T-cell (primary cell): ENCODE measurements around the gene TRPM3. TPM values are rescaled to one million over a fixed set of nuclear protein-coding genes. Genes with fewer than 3 reads are reported as not detected.

Experiments
- ATAC-seq, 4 experiments: fragments of 200-7000 bp in 3 of 4; fragments of 150-1000 bp in 1 of 4; cut with Tn5 transposase; replicated peaks in 1 of 4; 1 replicate in 3 of 4; 2 replicates in 1 of 4; pipeline ENCODE4 v1.10.0; 2021; ENCODE audit warnings: moderate library complexity in 3 of 4, mild to moderate bottlenecking in 2 of 4, moderate number of reproducible peaks in 1 of 4
- CTCF ChIA-PET, 2 donors: fragments of 300-600 bp; sonication (Branson Sonifier 250); formaldehyde crosslinking; loops; one replicate each; lab custom pipeline; 2022; ENCODE audit warnings: antibody characterized with exemption in 2 of 2; lab: Charles Lee
- POLR2A ChIA-PET, 2 donors: fragments of 300-600 bp; sonication (Branson Sonifier 250); formaldehyde crosslinking; loops; one replicate each; lab custom pipeline; 2022; ENCODE audit warnings: antibody characterized with exemption in 2 of 2; lab: Charles Lee
- DNase-seq, 35 experiments: peaks; one replicate each; pipeline versions ENCODE4 v3.0.0 to v3.0.0-alpha.2; 2013 to 2023
- H3K27ac ChIP-seq: one replicate; pipeline ENCODE4 v1.5.1; 2013; ENCODE audit warnings: low read length
- H3K27me3 ChIP-seq, 2 experiments: replicated peaks in 1 of 2; 1 replicate in 1 of 2; 2 replicates in 1 of 2; pipeline versions ENCODE4 v1.6.1 to v1.7.0; 2013; ENCODE audit warnings: low read length in 1 of 2, mixed read lengths in 1 of 2; ENCODE audit not compliant: control insufficient read depth in 2 of 2, insufficient read depth in 2 of 2; ENCODE audit errors: extremely low read depth in 1 of 2
- H3K36me3 ChIP-seq, 2 donors: 1 replicate in 1 of 2; 2 replicates in 1 of 2; pipeline versions ENCODE4 v1.6.1 to v1.7.0; 2013; ENCODE audit warnings: low read length in 1 of 2; ENCODE audit not compliant: control insufficient read depth in 2 of 2, insufficient read depth in 1 of 2; ENCODE audit errors: extremely low read depth in 1 of 2
- H3K4me1 ChIP-seq, 2 experiments: 1 replicate in 1 of 2; 2 replicates in 1 of 2; pipeline versions ENCODE4 v1.6.1 to v1.7.0; 2013; ENCODE audit warnings: low read length in 2 of 2, mixed read lengths in 1 of 2; ENCODE audit not compliant: insufficient read depth in 2 of 2, control insufficient read depth in 1 of 2; ENCODE audit errors: extremely low read depth in 1 of 2
- H3K4me3 ChIP-seq, 2 donors: 1 replicate in 1 of 2; 2 replicates in 1 of 2; pipeline versions ENCODE4 v1.5.1 to v1.7.0; 2013; ENCODE audit warnings: mild to moderate bottlenecking in 2 of 2, low read length in 1 of 2, moderate library complexity in 1 of 2; ENCODE audit not compliant: control insufficient read depth in 1 of 2; ENCODE audit errors: extremely low read depth in 1 of 2
- H3K9me3 ChIP-seq: 2 replicates; pipeline ENCODE4 v1.7.0; 2013
- H3K27ac Mint-ChIP-seq, 2 donors: one replicate each; pipeline ENCODE4 v1.8.0; 2020 to 2021; ENCODE audit warnings: mild to moderate bottlenecking in 2 of 2, mixed read lengths in 2 of 2
- H3K27me3 Mint-ChIP-seq, 2 donors: one replicate each; pipeline ENCODE4 v1.8.0; 2021 to 2022; ENCODE audit warnings: mixed read lengths in 2 of 2
- H3K36me3 Mint-ChIP-seq: one replicate; pipeline ENCODE4 v1.8.0; 2021; ENCODE audit warnings: mixed read lengths
- H3K4me1 Mint-ChIP-seq, 3 donors: one replicate each; pipeline ENCODE4 v1.8.0; 2020 to 2022; ENCODE audit warnings: mixed read lengths in 3 of 3, mild to moderate bottlenecking in 1 of 3
- H3K4me3 Mint-ChIP-seq, 3 donors: one replicate each; pipeline ENCODE4 v1.8.0; 2020 to 2022; ENCODE audit warnings: mild to moderate bottlenecking in 3 of 3, mixed read lengths in 3 of 3, moderate library complexity in 3 of 3
- H3K9me3 Mint-ChIP-seq, 3 donors: one replicate each; pipeline ENCODE4 v1.8.0; 2020 to 2022; ENCODE audit warnings: mixed read lengths in 3 of 3
- WGBS: methylation state at CpG from one replicate; pipeline ENCODE4 v1.1.5; 2013; ENCODE audit warnings: missing lambda C conversion rate; ENCODE audit not compliant: insufficient coverage; 5-methylcytosine and 5-hydroxymethylcytosine counted together
- total RNA-seq, 35 experiments: library from RNA in 6 of 35; stranded (reverse) in 6 of 35; fragments of 120-200 nt in 1 of 35; gene quantifications; one replicate each; pipeline versions ENCODE4 v1.2.1 to v1.2.4 and lab custom pipeline; 2013 to 2026

Gene TRPM3
- total RNA-seq, 5 donors from 2014 or later (not counting 1 experiment from before 2014, with no cell fraction given), result not detected

DNA sequence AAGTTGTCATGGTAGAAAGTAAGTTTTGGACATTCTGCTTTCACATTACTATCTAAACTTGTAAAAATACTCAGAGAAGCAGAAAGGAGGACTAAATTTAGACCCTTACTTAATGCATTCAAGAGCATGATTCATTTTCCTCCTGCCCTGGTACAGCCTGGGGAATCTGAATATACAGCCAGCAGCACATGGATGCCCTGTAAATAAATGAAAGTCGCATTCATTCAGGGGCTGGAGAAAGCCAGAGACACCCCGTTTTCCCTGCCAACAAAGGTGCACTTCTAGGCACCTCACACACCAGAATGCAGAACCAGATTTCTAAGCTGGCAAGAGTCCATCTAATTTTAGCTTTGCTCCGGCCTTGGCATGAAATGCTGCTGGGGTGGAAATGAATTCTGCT lies 534.2 kb downstream of the TRPM3 start:
- no peaks in the 10 kb centered on the region for H3K4me1 Mint-ChIP-seq
- DNase-seq, result no peak
- Histone ChIP-seq H3K36me3 (no peaks in the 10 kb centered on the region), H3K9me3 (no peaks in the 10 kb centered on the region), H3K4me3 (no peak overlapping the region), H3K4me1 (no peaks in the 10 kb centered on the region), H3K27ac (no peak overlapping the region), H3K27me3 (peaks cover 0 to 3% of the 10 kb centered on the region in 2 experiments)
- ATAC-seq, result no peak
- H3K9me3 Mint-ChIP-seq, result no peaks in the 10 kb centered on the region
- H3K36me3 Mint-ChIP-seq, result no peaks in the 10 kb centered on the region
- H3K27ac Mint-ChIP-seq, result no peak overlapping the region
- peaks cover 0 to 3% of the 10 kb centered on the region in 2 donors for H3K27me3 Mint-ChIP-seq
- CTCF ChIA-PET, result no interaction called here
- WGBS, result 63% methylated on average over 2 of the region's 3 CpGs
- H3K4me3 Mint-ChIP-seq, result no peak overlapping the region
- POLR2A ChIA-PET, result no interaction called here

GRCh38 chr9:70586476-70586875 lies 534.9 kb downstream of the TRPM3 start:
- ChIA-PET CTCF (interaction anchor here in 1 of 2 donors (1.2 to 1.3 kb wide), 2 partner anchors 14 to 16 kb away, joined by 3 to 5 read pairs; no protein-coding TSS in a partner anchor), POLR2A (no interaction called here)
- no peak for DNase-seq
- Histone ChIP-seq H3K4me3 (no peak overlapping the region), H3K9me3 (no peaks in the 10 kb centered on the region), H3K27me3 (peaks cover 0 to 3% of the 10 kb centered on the region in 2 experiments), H3K27ac (no peak overlapping the region), H3K4me1 (no peaks in the 10 kb centered on the region), H3K36me3 (no peaks in the 10 kb centered on the region)
- Mint-ChIP-seq H3K27ac (no peak overlapping the region), H3K9me3 (no peaks in the 10 kb centered on the region), H3K27me3 (peaks cover 0 to 3% of the 10 kb centered on the region in 2 donors), H3K4me1 (no peaks in the 10 kb centered on the region), H3K36me3 (no peaks in the 10 kb centered on the region), H3K4me3 (no peak overlapping the region)
- WGBS, result no CpG with 5 or more reads among the region's 4 CpGs
- ATAC-seq, result no peak

DNA sequence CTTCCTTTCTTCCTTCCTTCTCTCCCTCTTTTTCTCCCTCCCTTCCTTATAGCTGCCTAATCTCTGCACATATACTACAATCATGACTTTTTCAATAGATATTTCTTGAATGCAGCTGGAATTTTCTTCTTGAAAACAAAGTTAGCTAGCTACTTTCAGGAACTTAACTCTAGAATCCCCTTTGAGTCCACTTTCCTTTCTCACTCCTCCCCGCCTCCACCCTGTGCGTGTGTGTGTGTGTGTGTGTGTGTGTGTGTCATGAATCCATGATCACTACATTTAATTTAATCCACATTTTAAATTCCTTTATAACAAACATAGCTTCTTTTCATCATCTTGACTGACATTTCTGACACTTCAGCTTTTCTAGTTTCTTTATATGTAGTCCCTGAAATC lies 539.5 kb downstream of the TRPM3 start:
- H3K27me3 ChIP-seq, result no peaks in the 10 kb centered on the region
- no peaks in the 10 kb centered on the region for H3K36me3 ChIP-seq
- H3K4me3 Mint-ChIP-seq, result no peak overlapping the region
- POLR2A ChIA-PET, result interaction anchor here in 1 of 2 donors (0.6 kb wide), 2 partner anchors 101 to 1109 kb away, joined by 3 read pairs; no protein-coding TSS in a partner anchor
- H3K36me3 Mint-ChIP-seq, result no peaks in the 10 kb centered on the region
- H3K27me3 Mint-ChIP-seq, result no peaks in the 10 kb centered on the region
- no CpG with 5 or more reads among the region's 2 CpGs for WGBS
- H3K4me1 ChIP-seq, result no peaks in the 10 kb centered on the region
- CTCF ChIA-PET, result interaction anchor here (0.5 to 1.7 kb wide), 6 partner anchors 17 to 323 kb away, joined by 3 to 5 read pairs (median 3); no protein-coding TSS in a partner anchor
- no peaks in the 10 kb centered on the region for H3K9me3 ChIP-seq
- no peaks in the 10 kb centered on the region for H3K4me1 Mint-ChIP-seq
- DNase-seq (no peak), ATAC-seq (no peak)
- no peak overlapping the region for H3K27ac Mint-ChIP-seq
- no peak overlapping the region for H3K4me3 ChIP-seq
- H3K27ac ChIP-seq, result no peak overlapping the region
- no peaks in the 10 kb centered on the region for H3K9me3 Mint-ChIP-seq

DNA sequence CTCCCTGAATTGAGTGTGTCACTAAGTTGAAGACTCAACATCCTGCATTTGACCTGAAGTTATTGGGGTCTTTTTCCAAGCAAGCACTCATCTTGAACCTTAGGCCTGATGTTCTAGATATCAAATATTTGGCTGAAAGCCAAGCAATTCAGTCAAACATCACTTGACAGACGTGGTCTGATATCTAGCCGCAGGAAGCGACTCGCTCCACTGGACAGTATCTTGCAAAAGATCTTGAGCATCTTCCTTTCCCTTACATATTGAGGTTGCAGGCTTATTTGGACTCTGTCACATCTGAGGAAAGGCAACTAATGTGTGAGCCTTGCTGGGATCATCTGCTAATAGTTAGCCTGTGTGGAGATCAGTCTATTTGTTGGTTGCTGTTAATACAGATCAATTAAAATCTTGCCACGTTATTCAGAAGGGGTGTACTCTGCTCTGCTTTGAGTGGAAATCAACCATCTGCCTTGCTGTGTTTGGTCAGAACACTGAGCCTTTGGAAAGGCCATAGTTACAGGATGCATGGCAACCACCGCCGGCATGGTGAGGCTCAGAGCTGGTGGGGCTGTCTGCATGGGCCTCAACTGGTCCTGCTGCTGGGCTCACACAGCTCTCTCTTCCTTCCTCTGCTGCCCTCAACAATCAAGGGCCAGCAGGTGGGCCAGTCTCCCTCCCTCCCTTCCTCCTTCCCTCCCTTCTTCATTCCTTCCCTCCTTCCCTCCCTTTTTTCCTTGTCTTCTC lies 540.0 kb downstream of the TRPM3 start:
- no peak for ATAC-seq
- Histone ChIP-seq H3K27ac (no peak overlapping the region), H3K4me1 (no peaks in the 10 kb centered on the region), H3K4me3 (no peak overlapping the region), H3K27me3 (no peaks in the 10 kb centered on the region), H3K36me3 (no peaks in the 10 kb centered on the region), H3K9me3 (no peaks in the 10 kb centered on the region)
- Mint-ChIP-seq H3K4me3 (no peak overlapping the region), H3K9me3 (no peaks in the 10 kb centered on the region), H3K4me1 (no peaks in the 10 kb centered on the region), H3K36me3 (no peaks in the 10 kb centered on the region), H3K27ac (no peak overlapping the region), H3K27me3 (no peaks in the 10 kb centered on the region)
- ChIA-PET CTCF (interaction anchor here (0.5 to 1.7 kb wide), 4 partner anchors 17 to 322 kb away, joined by 3 to 5 read pairs (median 4); no protein-coding TSS in a partner anchor), POLR2A (interaction anchor here in 1 of 2 donors (0.6 kb wide), 1 partner anchor 102 kb away, joined by 3 read pairs; no protein-coding TSS in a partner anchor)
- WGBS, result 50% methylated on average over 2 of the region's 7 CpGs
- DNase-seq, result no peak

- H3K9me3 ChIP-seq, result no peaks in the 10 kb centered on the region
- H3K4me1 Mint-ChIP-seq, result no peaks in the 10 kb centered on the region
- DNase-seq, result no peak
- no peak overlapping the region for H3K4me3 Mint-ChIP-seq
- POLR2A ChIA-PET, result no interaction called here
- no peaks in the 10 kb centered on the region for H3K4me1 ChIP-seq
- no peak for ATAC-seq
- H3K27me3 ChIP-seq, result no peaks in the 10 kb centered on the region
- no peaks in the 10 kb centered on the region for H3K36me3 Mint-ChIP-seq
- no peaks in the 10 kb centered on the region for H3K36me3 ChIP-seq
- H3K27ac ChIP-seq, result no peak overlapping the region
- WGBS, result no CpG with 5 or more reads among the region's 4 CpGs
- H3K27me3 Mint-ChIP-seq, result no peaks in the 10 kb centered on the region
- H3K4me3 ChIP-seq, result no peak overlapping the region
- no peaks in the 10 kb centered on the region for H3K9me3 Mint-ChIP-seq
- no peak overlapping the region for H3K27ac Mint-ChIP-seq
- CTCF ChIA-PET, result no interaction called here
These were observed 540.7 kb downstream of the TRPM3 start for GRCh38 chr9:70580606-70581195.

- H3K9me3 ChIP-seq, result no peaks in the 10 kb centered on the region
- no peaks in the 10 kb centered on the region for H3K4me1 ChIP-seq
- no peaks in the 10 kb centered on the region for H3K27me3 ChIP-seq
- no peak overlapping the region for H3K27ac ChIP-seq
- Mint-ChIP-seq H3K36me3 (no peaks in the 10 kb centered on the region), H3K9me3 (no peaks in the 10 kb centered on the region), H3K4me1 (no peaks in the 10 kb centered on the region), H3K27ac (no peak overlapping the region), H3K4me3 (no peak overlapping the region), H3K27me3 (no peaks in the 10 kb centered on the region)
- no peak overlapping the region for H3K4me3 ChIP-seq
- WGBS, result 81% methylated on average over 4 of the region's 7 CpGs
- ChIA-PET CTCF (interaction anchor here in 1 of 2 donors (1.5 kb wide), 1 partner anchor 23 kb away, joined by 5 read pairs; no protein-coding TSS in a partner anchor), POLR2A (interaction anchor here in 1 of 2 donors (0.7 kb wide), 1 partner anchor 590 kb away, joined by 3 read pairs; no protein-coding TSS in a partner anchor)
- no peaks in the 10 kb centered on the region for H3K36me3 ChIP-seq
- no peak for DNase-seq
- no peak for ATAC-seq
These were observed 541.7 kb downstream of the TRPM3 start for GRCh38 chr9:70579686-70580085.
